Cardiac fibroblast (primary cell): ENCODE results near the gene TNC.

Experiments
- DNase-seq, 2 donors: peaks; one replicate each; pipeline versions ENCODE4 v3.0.0 to v3.0.0-alpha.2; 2010; ENCODE audit warnings: low read depth in 2 of 2
- H3K4me3 ChIP-seq, 2 donors: replicated peaks in 1 of 2; 1 replicate in 1 of 2; 2 replicates in 1 of 2; pipeline ENCODE4 v1.5.1; 2011; ENCODE audit warnings: low read depth in 2 of 2, low read length in 2 of 2, mild to moderate bottlenecking in 2 of 2, moderate library complexity in 1 of 2
- CTCF ChIP-seq: IDR thresholded peaks from one replicate; pipeline ENCODE4 v1.5.1; 2011; ENCODE audit warnings: low read depth, mild to moderate bottlenecking, low read length, inconsistent platforms

TNC gene

GRCh38 chr9:115115924-115116323 lies 2.0 kb downstream of the TNC start:
- no peak overlapping the region for H3K4me3 ChIP-seq
- TF ChIP-seq CTCF, result no peak
- DNase-seq, result peak in 1 of 2 donors; percentile 86

DNA sequence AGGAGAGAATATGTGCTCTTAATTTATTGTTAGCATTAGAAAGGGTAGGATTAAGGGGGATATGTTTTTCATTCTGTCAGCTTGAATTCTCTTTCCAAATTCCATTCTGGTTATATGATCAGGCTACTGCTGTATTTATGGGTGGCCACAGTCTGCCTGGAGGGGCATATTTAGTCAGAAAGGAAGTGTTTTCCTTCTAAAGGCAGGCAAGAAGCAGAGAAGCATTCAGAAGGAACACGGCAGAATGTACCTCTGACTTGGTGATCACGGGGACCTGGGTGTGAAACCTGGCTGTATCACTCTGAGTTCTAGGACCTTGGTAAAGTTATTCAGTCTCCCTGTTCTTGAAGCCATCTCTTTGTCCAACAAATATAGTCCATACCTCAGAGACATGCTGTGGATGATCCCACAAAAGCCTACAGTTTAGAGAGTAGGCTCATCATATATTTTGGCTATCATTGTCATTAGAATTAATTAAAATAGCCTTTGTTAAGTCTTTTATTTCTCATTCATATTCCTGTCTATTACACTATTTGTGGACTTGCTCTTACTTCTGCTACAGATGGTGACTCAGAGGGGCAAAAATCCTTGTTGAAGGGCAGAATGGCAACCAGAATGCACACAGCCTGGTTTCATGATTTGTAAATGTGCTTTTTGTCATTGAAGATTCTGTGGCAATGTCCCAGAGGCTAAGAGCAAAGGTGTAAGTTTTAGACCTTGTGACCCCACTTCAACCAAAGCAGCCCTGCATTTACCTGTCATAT lies 2.7 kb downstream of the TNC start:
- TF ChIP-seq CTCF, result no peak
- no peak overlapping the region for H3K4me3 ChIP-seq
- no peak for DNase-seq

GRCh38 chr9:115114546-115114945 lies 3.4 kb downstream of the TNC start:
- no peak overlapping the region for H3K4me3 ChIP-seq
- DNase-seq, result no peak
- no peak for TF ChIP-seq CTCF

DNA sequence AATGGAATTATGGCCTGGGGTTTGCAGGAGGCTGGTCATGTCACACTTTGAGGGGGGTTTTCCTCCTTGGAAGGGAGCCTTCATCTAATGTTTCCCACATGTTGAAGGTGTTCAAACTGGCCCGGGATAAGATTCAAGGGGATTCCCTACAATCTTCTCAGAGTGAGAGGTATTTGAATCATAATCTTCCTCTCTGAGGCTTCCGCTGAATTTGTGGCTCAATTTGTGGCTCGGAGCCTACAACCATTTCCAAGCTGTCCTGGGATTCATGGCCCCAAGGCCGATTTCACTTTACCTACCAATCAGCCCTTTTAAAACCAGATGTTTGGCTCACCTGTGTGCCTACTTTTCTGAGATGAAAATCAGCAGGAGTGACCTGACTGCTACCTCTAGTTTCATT lies 3.9 kb downstream of the TNC start:
- no peak for TF ChIP-seq CTCF
- H3K4me3 ChIP-seq, result no peak overlapping the region
- no peak for DNase-seq

DNA sequence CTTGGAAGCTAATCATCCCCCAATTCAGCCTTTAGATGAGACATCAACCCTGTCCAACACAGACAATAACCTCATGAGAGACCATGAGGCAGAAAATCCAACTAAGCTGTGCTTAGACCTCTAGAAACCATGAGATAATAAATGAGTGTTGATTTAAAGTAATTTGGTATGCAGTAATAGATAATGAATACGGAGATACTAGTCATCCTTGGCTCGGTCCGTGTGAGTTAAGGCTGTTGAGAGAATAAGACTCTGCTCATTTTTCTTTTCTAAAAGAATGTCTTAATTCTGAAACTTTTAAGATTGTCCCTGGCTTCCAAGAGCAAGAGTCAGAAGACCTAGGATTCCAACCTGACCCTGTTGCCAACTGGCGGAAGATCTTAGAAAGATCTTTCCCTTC lies 6.1 kb downstream of the TNC start:
- no peak for TF ChIP-seq CTCF

GRCh38 chr9:115109486-115109885 lies 8.5 kb downstream of the TNC start:
- H3K4me3 ChIP-seq, result no peak overlapping the region
- DNase-seq, result peak; percentile 25 to 58
- TF ChIP-seq CTCF, result no peak

More for the DNA sequence above, 6.1 kb downstream of the TNC start:
- no peak for DNase-seq
- no peak overlapping the region for H3K4me3 ChIP-seq

DNA sequence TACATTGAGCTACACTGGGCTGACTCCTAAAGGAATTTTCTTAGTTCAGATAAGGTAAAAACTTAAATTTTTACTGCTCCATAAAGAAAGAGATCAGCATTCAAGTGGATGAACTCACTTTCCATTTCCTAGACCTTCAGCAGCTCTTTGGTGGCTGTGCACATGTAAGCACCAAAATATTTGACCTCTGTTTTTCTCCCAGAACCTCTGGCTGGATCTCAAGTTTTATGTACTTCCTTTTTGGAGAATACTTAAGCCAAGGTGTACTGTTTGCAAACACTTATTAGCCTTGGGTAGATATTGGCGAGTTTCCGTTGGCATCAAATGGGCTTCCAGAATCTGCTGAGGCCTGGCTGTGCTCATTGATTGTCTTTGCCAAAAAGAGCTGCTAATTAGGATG lies 10.3 kb downstream of the TNC start:
- no peak for DNase-seq
- no peak for TF ChIP-seq CTCF
- no peak overlapping the region for H3K4me3 ChIP-seq
